ENCODE results near the gene LIMS3.
"Not testable (repeated sequence)": the region's sequence is repeated elsewhere in the genome, so short reads cannot be mapped to it uniquely, and the experiment has no call there.

Gene LIMS3

DNA sequence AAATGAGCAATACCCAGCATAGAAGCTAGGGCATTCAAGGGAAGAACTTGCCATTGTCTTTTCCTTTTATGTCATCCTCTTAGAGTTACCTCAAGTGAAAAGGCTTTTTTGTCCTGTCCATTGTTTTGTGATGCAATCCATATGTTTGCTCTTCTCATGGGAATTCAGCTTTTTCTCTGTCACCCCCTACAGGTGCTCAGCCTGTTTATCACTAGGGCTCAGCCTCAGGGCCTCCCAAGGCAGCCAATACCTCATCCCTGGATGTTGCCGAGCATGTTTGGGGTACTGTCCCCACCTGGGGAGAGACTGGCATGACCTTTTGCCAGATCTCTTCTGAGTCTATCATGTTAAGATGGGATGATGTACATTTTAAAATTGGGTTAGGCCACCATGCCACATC is 65.5 kb downstream of the LIMS3 start:
- H3K27me3 ChIP-seq (ENCODE audit: control insufficient read depth in 3 of 3, insufficient read depth in 3 of 3, low read depth in 1 of 3, low read length in 3 of 3); H2BK120ac ChIP-seq (ENCODE audit: low read depth, low read length); H3K36me3 ChIP-seq (replicated peaks in 1 of 2; ENCODE audit: control insufficient read depth in 2 of 2, insufficient read depth in 2 of 2, low read length in 2 of 2); H2BK5ac ChIP-seq (ENCODE audit: low read length); H3K4me2 ChIP-seq (ENCODE audit: insufficient read depth, low read length, poor library complexity, severe bottlenecking); H3K4ac ChIP-seq (ENCODE audit: low read length); H3K79me1 ChIP-seq (ENCODE audit: low read depth, low read length); H3K9ac ChIP-seq (ENCODE audit: low read depth, low read length, poor library complexity); H2BK15ac ChIP-seq (ENCODE audit: low read length); H3K4me1 ChIP-seq (ENCODE audit: control insufficient read depth in 2 of 2, insufficient read depth in 1 of 2, low read depth in 1 of 2, low read length in 2 of 2); H3K14ac ChIP-seq (ENCODE audit: low read length); H3K4me3 ChIP-seq (ENCODE audit: low read length in 2 of 2); H3K23ac ChIP-seq (ENCODE audit: low read depth, low read length, poor library complexity); H2AK5ac ChIP-seq (ENCODE audit: low read depth, low read length); H4K91ac ChIP-seq (ENCODE audit: low read depth, low read length, poor library complexity); H3K18ac ChIP-seq (ENCODE audit: low read length); H2BK12ac ChIP-seq (ENCODE audit: low read length); H2AFZ ChIP-seq (ENCODE audit: low read length); DNase-seq (ENCODE audit: low spot score); H4K8ac ChIP-seq (ENCODE audit: low read depth, low read length); H3K9me3 ChIP-seq (replicated peaks in 1 of 2; ENCODE audit: control insufficient read depth in 2 of 2, insufficient read depth in 1 of 2, low read depth in 1 of 2, low read length in 2 of 2); H3K27ac ChIP-seq (replicated peaks; ENCODE audit: low read length): not testable (repeated sequence)
- WGBS, 2 donors (ENCODE audit: extremely low coverage in 2 of 2, insufficient read length in 2 of 2, insufficient replicate concordance in 1 of 2) = no CpG with 5 or more reads among the region's 1 CpG

DNA sequence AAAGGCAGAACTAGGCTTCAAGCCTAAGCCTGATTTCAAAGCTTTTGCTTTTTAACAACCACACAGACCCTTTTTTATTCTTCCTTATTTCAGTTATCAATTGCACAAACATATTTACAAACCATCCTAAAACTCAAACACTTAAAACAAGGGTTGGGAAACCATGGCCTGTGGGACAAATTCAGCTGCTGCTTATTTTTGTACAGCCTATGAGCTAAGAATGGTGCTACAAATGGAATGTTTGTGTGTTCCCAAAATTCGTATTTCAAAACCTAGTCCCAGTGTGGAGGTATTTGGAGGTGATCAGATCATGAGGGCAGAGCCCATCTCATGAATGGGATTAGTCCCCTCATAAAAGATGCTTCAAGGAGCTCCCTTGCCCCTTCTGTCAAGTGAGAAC is 67.0 kb downstream of the LIMS3 start:
- H2BK12ac ChIP-seq (ENCODE audit: low read length); H3K4ac ChIP-seq (ENCODE audit: low read length); H3K14ac ChIP-seq (ENCODE audit: low read length); H3K4me1 ChIP-seq (ENCODE audit: control insufficient read depth in 2 of 2, insufficient read depth in 1 of 2, low read depth in 1 of 2, low read length in 2 of 2); H3K9me3 ChIP-seq (replicated peaks in 1 of 2; ENCODE audit: control insufficient read depth in 2 of 2, insufficient read depth in 1 of 2, low read depth in 1 of 2, low read length in 2 of 2); H3K4me3 ChIP-seq (ENCODE audit: low read length in 2 of 2); H2BK5ac ChIP-seq (ENCODE audit: low read length); H3K27ac ChIP-seq (replicated peaks; ENCODE audit: low read length); H3K4me2 ChIP-seq (ENCODE audit: insufficient read depth, low read length, poor library complexity, severe bottlenecking); DNase-seq (ENCODE audit: low spot score); H3K23ac ChIP-seq (ENCODE audit: low read depth, low read length, poor library complexity); H3K79me1 ChIP-seq (ENCODE audit: low read depth, low read length); H4K91ac ChIP-seq (ENCODE audit: low read depth, low read length, poor library complexity); H3K9ac ChIP-seq (ENCODE audit: low read depth, low read length, poor library complexity); H2BK120ac ChIP-seq (ENCODE audit: low read depth, low read length); H2AK5ac ChIP-seq (ENCODE audit: low read depth, low read length); H3K18ac ChIP-seq (ENCODE audit: low read length); H3K36me3 ChIP-seq (replicated peaks in 1 of 2; ENCODE audit: control insufficient read depth in 2 of 2, insufficient read depth in 2 of 2, low read length in 2 of 2); H3K27me3 ChIP-seq (ENCODE audit: control insufficient read depth in 3 of 3, insufficient read depth in 3 of 3, low read depth in 1 of 3, low read length in 3 of 3); H2AFZ ChIP-seq (ENCODE audit: low read length); H4K8ac ChIP-seq (ENCODE audit: low read depth, low read length); H2BK15ac ChIP-seq (ENCODE audit: low read length): not testable (repeated sequence)
- no CpG with 5 or more reads among the region's 1 CpG for WGBS, 2 donors (ENCODE audit: extremely low coverage in 2 of 2, insufficient read length in 2 of 2, insufficient replicate concordance in 1 of 2)

- not testable (repeated sequence) for H2AK5ac ChIP-seq (ENCODE audit: low read depth, low read length); DNase-seq (ENCODE audit: low spot score); H3K9me3 ChIP-seq (replicated peaks in 1 of 2; ENCODE audit: control insufficient read depth in 2 of 2, insufficient read depth in 1 of 2, low read depth in 1 of 2, low read length in 2 of 2); H3K4me1 ChIP-seq (ENCODE audit: control insufficient read depth in 2 of 2, insufficient read depth in 1 of 2, low read depth in 1 of 2, low read length in 2 of 2); H3K18ac ChIP-seq (ENCODE audit: low read length); H2AFZ ChIP-seq (ENCODE audit: low read length); H3K14ac ChIP-seq (ENCODE audit: low read length); H2BK120ac ChIP-seq (ENCODE audit: low read depth, low read length); H2BK15ac ChIP-seq (ENCODE audit: low read length); H3K4me3 ChIP-seq (ENCODE audit: low read length in 2 of 2); H3K23ac ChIP-seq (ENCODE audit: low read depth, low read length, poor library complexity); H4K91ac ChIP-seq (ENCODE audit: low read depth, low read length, poor library complexity); H3K36me3 ChIP-seq (replicated peaks in 1 of 2; ENCODE audit: control insufficient read depth in 2 of 2, insufficient read depth in 2 of 2, low read length in 2 of 2); H3K9ac ChIP-seq (ENCODE audit: low read depth, low read length, poor library complexity); H2BK5ac ChIP-seq (ENCODE audit: low read length); H3K79me1 ChIP-seq (ENCODE audit: low read depth, low read length); H2BK12ac ChIP-seq (ENCODE audit: low read length); H3K4me2 ChIP-seq (ENCODE audit: insufficient read depth, low read length, poor library complexity, severe bottlenecking); H4K8ac ChIP-seq (ENCODE audit: low read depth, low read length); H3K27me3 ChIP-seq (ENCODE audit: control insufficient read depth in 3 of 3, insufficient read depth in 3 of 3, low read depth in 1 of 3, low read length in 3 of 3); H3K4ac ChIP-seq (ENCODE audit: low read length); H3K27ac ChIP-seq (replicated peaks; ENCODE audit: low read length)
- no CpG with 5 or more reads among the region's 3 CpGs for WGBS, 2 donors (ENCODE audit: extremely low coverage in 2 of 2, insufficient read length in 2 of 2, insufficient replicate concordance in 1 of 2)
Observed at GRCh38 chr2:109966107-109966736, 67.7 kb downstream of the LIMS3 start.

- H3K4me2 ChIP-seq (ENCODE audit: insufficient read depth, low read length, poor library complexity, severe bottlenecking); DNase-seq (ENCODE audit: low spot score); H4K91ac ChIP-seq (ENCODE audit: low read depth, low read length, poor library complexity); H2BK5ac ChIP-seq (ENCODE audit: low read length); H2AFZ ChIP-seq (ENCODE audit: low read length); H3K18ac ChIP-seq (ENCODE audit: low read length); H2BK12ac ChIP-seq (ENCODE audit: low read length); H3K14ac ChIP-seq (ENCODE audit: low read length); H3K4me3 ChIP-seq (ENCODE audit: low read length in 2 of 2); H3K9me3 ChIP-seq (replicated peaks in 1 of 2; ENCODE audit: control insufficient read depth in 2 of 2, insufficient read depth in 1 of 2, low read depth in 1 of 2, low read length in 2 of 2); H2AK5ac ChIP-seq (ENCODE audit: low read depth, low read length); H2BK120ac ChIP-seq (ENCODE audit: low read depth, low read length); H2BK15ac ChIP-seq (ENCODE audit: low read length); H3K36me3 ChIP-seq (replicated peaks in 1 of 2; ENCODE audit: control insufficient read depth in 2 of 2, insufficient read depth in 2 of 2, low read length in 2 of 2); H3K4me1 ChIP-seq (ENCODE audit: control insufficient read depth in 2 of 2, insufficient read depth in 1 of 2, low read depth in 1 of 2, low read length in 2 of 2); H3K9ac ChIP-seq (ENCODE audit: low read depth, low read length, poor library complexity); H3K79me1 ChIP-seq (ENCODE audit: low read depth, low read length); H3K27me3 ChIP-seq (ENCODE audit: control insufficient read depth in 3 of 3, insufficient read depth in 3 of 3, low read depth in 1 of 3, low read length in 3 of 3); H4K8ac ChIP-seq (ENCODE audit: low read depth, low read length); H3K23ac ChIP-seq (ENCODE audit: low read depth, low read length, poor library complexity); H3K4ac ChIP-seq (ENCODE audit: low read length); H3K27ac ChIP-seq (replicated peaks; ENCODE audit: low read length): not testable (repeated sequence)
- no CpG with 5 or more reads among the region's 1 CpG for WGBS, 2 donors (ENCODE audit: extremely low coverage in 2 of 2, insufficient read length in 2 of 2, insufficient replicate concordance in 1 of 2)
Observed at GRCh38 chr2:109966858-109967257, 68.4 kb downstream of the LIMS3 start.
